ENCODE results near the gene FILIP1L. TPM values are rescaled to one million over a fixed set of nuclear protein-coding genes. Genes with fewer than 3 reads are reported as not detected.

The FILIP1L gene
- total RNA-seq, 1 experiment from 2014 or later: 0.17 TPM

GRCh38 chr3:99947356-99947755, 166.9 kb downstream of the FILIP1L start:
- no peaks in the 10 kb centered on the region for H3K4me1 ChIP-seq (ENCODE audit: control insufficient read depth in 1 of 2, insufficient read depth in 2 of 2, low read length in 2 of 2)
- BruUV-seq (replicated peaks): no TSS peak
- ChIA-PET CTCF (no interaction called here), POLR2A (no interaction called here), RAD21 (ENCODE audit: low non-redundant PET in 1 of 2, low total read pairs in 2 of 2, uncharacterized antibody in 2 of 2, unreplicated experiment in 2 of 2) (no interaction called here)
- H3K9me2 ChIP-seq (ENCODE audit: insufficient read depth): no peaks in the 10 kb centered on the region
- ATAC-seq: no peak
- DNase-seq (ENCODE audit: low read depth, low spot score): no peak
- H3K4me2 ChIP-seq (ENCODE audit: low read length): no peak overlapping the region
- no peaks in the 10 kb centered on the region for H3K36me3 ChIP-seq (ENCODE audit: control insufficient read depth in 1 of 2, insufficient read depth in 2 of 2, low read length in 2 of 2)
- no peaks in the 10 kb centered on the region for H3K9me3 ChIP-seq (ENCODE audit: control insufficient read depth in 1 of 2, insufficient read depth in 1 of 2, low read depth in 1 of 2, low read length in 2 of 2)
- no peaks in the 10 kb centered on the region for H3K27me3 ChIP-seq (ENCODE audit: insufficient read depth, low read length)
- H3K27ac ChIP-seq (ENCODE audit: low read depth, low read length): no peak overlapping the region
- intact Hi-C loops (cut with micrococcal nuclease): no loop called here
- H3K9ac ChIP-seq (ENCODE audit: low read length): no peak overlapping the region
- no peak for TF ChIP-seq TCF7L2 (IDR thresholded peaks at IDR 0.05; ENCODE audit: borderline replicate concordance, extremely low read depth, insufficient read depth, insufficient read length)
- no peak for TF ChIP-seq ZBTB33 (IDR thresholded peaks at IDR 0.05; ENCODE audit: extremely low read depth, insufficient replicate concordance, low read length)
- TF ChIP-seq EZH2phosphoT487 (IDR thresholded peaks at IDR 0.05; ENCODE audit: borderline replicate concordance): no peak
- no peak for TF ChIP-seq REST (IDR thresholded peaks at IDR 0.05; ENCODE audit: low read depth)
- TF ChIP-seq CEBPB (IDR thresholded peaks at IDR 0.05; ENCODE audit: low read depth): no peak
- no peak for TF ChIP-seq SIN3A (IDR thresholded peaks at IDR 0.05; ENCODE audit: low read depth)
- TF ChIP-seq ZNF274 (IDR thresholded peaks at IDR 0.05; ENCODE audit: low read depth, low read length): no peak
- no peak for TF ChIP-seq ELF1 (IDR thresholded peaks at IDR 0.05; ENCODE audit: borderline replicate concordance, low read depth)
- no peak for TF ChIP-seq MAX (IDR thresholded peaks at IDR 0.05)
- no peak for TF ChIP-seq ZFX (IDR thresholded peaks at IDR 0.05)
- no peak for TF ChIP-seq SRF (IDR thresholded peaks at IDR 0.05; ENCODE audit: low read depth)
- TF ChIP-seq EGR1 (IDR thresholded peaks at IDR 0.05; ENCODE audit: low read depth): no peak
- no peak for TF ChIP-seq CTCF (IDR thresholded peaks at IDR 0.05 in 2 of 3, conservative IDR thresholded peaks at IDR 0.05 in 1 of 3; ENCODE audit: borderline replicate concordance in 1 of 3, insufficient read depth in 1 of 3, low read depth in 2 of 3, low read length in 2 of 3)
- no peak for TF ChIP-seq YY1 (IDR thresholded peaks at IDR 0.05; ENCODE audit: extremely low read depth, insufficient replicate concordance, low read depth, low read length)
- no peak for TF ChIP-seq POLR2AphosphoS5 (IDR thresholded peaks at IDR 0.05; ENCODE audit: low read depth, low read length)
- no peak for TF ChIP-seq POLR2A (IDR thresholded peaks at IDR 0.05; ENCODE audit: borderline replicate concordance, extremely low read depth, insufficient read depth, insufficient read length)
- no peak for TF ChIP-seq FOSL1 (IDR thresholded peaks at IDR 0.05; ENCODE audit: low read depth)
- TF ChIP-seq EZH2 (IDR thresholded peaks at IDR 0.05): no peak
- no peak for TF ChIP-seq SP1 (IDR thresholded peaks at IDR 0.05; ENCODE audit: low read depth)
- H3K4me3 ChIP-seq (replicated peaks in 1 of 2; ENCODE audit: low read depth in 1 of 2, low read length in 2 of 2): no peak overlapping the region
- H3K79me2 ChIP-seq (ENCODE audit: insufficient read depth, low read length): no peaks in the 10 kb centered on the region
- H4K20me1 ChIP-seq (ENCODE audit: insufficient read depth): no peaks in the 10 kb centered on the region; the same call in 1 of the 2 replicates
- no peak overlapping the region for H2AFZ ChIP-seq (ENCODE audit: low read depth, low read length, poor library complexity, severe bottlenecking)

All from HCT116 (cell line).